H1 (cell line): ENCODE data around the gene KRTCAP2. TPM values are rescaled to one million over a fixed set of nuclear protein-coding genes. Genes with fewer than 3 reads are reported as not detected.

Experiments used
- CTCF ChIA-PET: fragments of 300-600 bp; sonication (Branson Sonifier 250); formaldehyde crosslinking; loops from one replicate; lab custom pipeline; 2021; ENCODE audit not compliant: partially characterized antibody; lab: Charles Lee
- POLR2A ChIA-PET: fragments of 300-600 bp; sonication (Branson Sonifier 250); formaldehyde crosslinking; loops from one replicate; lab custom pipeline; 2021; ENCODE audit warnings: inconsistent platforms; ENCODE audit not compliant: partially characterized antibody; lab: Charles Lee
- DNase-seq, 2 experiments: peaks; one replicate each; pipeline versions ENCODE4 v3.0.0 to v3.0.0-alpha.2; 2010 to 2022; ENCODE audit warnings: low spot score in 2 of 2, low read depth in 1 of 2, mixed read lengths in 1 of 2
- FAIRE-seq: peaks from 2 replicates; lab custom pipeline; 2011; peaks lifted over from hg19 to GRCh38; lab: Jason Lieb, UNC
- H2AFZ ChIP-seq: 2 replicates; pipeline ENCODE4 v1.8.1; 2012; ENCODE audit warnings: low read length, inconsistent platforms
- H2AK5ac ChIP-seq: 2 replicates; pipeline ENCODE4 v1.6.1; 2013; ENCODE audit warnings: low read depth, low read length
- H2BK120ac ChIP-seq: replicated peaks from 2 replicates; pipeline ENCODE3; 2013; ENCODE audit warnings: low read depth, low read length, inconsistent platforms
- H2BK12ac ChIP-seq: 2 replicates; pipeline ENCODE4 v1.6.1; 2013; ENCODE audit warnings: low read depth, low read length
- H2BK15ac ChIP-seq: 2 replicates; pipeline ENCODE4 v1.6.1; 2013; ENCODE audit warnings: low read length
- H2BK20ac ChIP-seq: 2 replicates; pipeline ENCODE4 v1.6.1; 2013; ENCODE audit warnings: low read length
- H2BK5ac ChIP-seq: 2 replicates; pipeline ENCODE4 v1.6.1; 2013; ENCODE audit warnings: low read depth, low read length
- H3K14ac ChIP-seq: 2 replicates; pipeline ENCODE4 v1.6.1; 2013; ENCODE audit warnings: inconsistent platforms; ENCODE audit not compliant: insufficient read length
- H3K18ac ChIP-seq: 2 replicates; pipeline ENCODE4 v1.6.1; 2013; ENCODE audit warnings: low read length; ENCODE audit errors: extremely low read depth
- H3K23ac ChIP-seq: 2 replicates; pipeline ENCODE4 v1.6.1; 2013; ENCODE audit warnings: inconsistent platforms; ENCODE audit not compliant: insufficient read length
- H3K23me2 ChIP-seq: 2 replicates; pipeline ENCODE4 v1.6.1; 2013; ENCODE audit warnings: low read depth, low read length
- H3K27ac ChIP-seq: 2 replicates; pipeline ENCODE4 v1.6.1; 2011; ENCODE audit warnings: low read depth, low read length, inconsistent platforms
- H3K27me3 ChIP-seq, 4 experiments: replicated peaks in 1 of 4; 1 replicate in 1 of 4; 2 replicates in 3 of 4; pipeline versions ENCODE4 v1.6.1 to v1.8.1; 2011 to 2013; ENCODE audit warnings: low read length in 3 of 4, mild to moderate bottlenecking in 3 of 4, inconsistent platforms in 2 of 4, mixed read lengths in 2 of 4, moderate library complexity in 1 of 4; ENCODE audit not compliant: control insufficient read depth in 3 of 4, insufficient read depth in 3 of 4; ENCODE audit errors: extremely low read depth in 1 of 4
- H3K36me3 ChIP-seq, 4 experiments: 2 replicates each; pipeline versions ENCODE4 v1.6.1 to v1.8.1; 2011 to 2013; ENCODE audit warnings: mild to moderate bottlenecking in 4 of 4, low read length in 3 of 4, moderate library complexity in 2 of 4, control low read depth in 1 of 4, inconsistent platforms in 1 of 4; ENCODE audit not compliant: insufficient read depth in 4 of 4, control insufficient read depth in 2 of 4
- H3K4ac ChIP-seq: replicated peaks from 2 replicates; pipeline ENCODE3; 2013; ENCODE audit warnings: low read length, low read depth, mixed read lengths, inconsistent platforms; ENCODE audit not compliant: insufficient read length
- H3K4me1 ChIP-seq, 4 experiments: replicated peaks in 1 of 4; 1 replicate in 1 of 4; 2 replicates in 3 of 4; pipeline versions ENCODE4 v1.6.1 to v1.8.1; 2011 to 2013; ENCODE audit warnings: low read length in 3 of 4, inconsistent platforms in 2 of 4, mixed read lengths in 1 of 4; ENCODE audit not compliant: insufficient read depth in 4 of 4, control insufficient read depth in 3 of 4
- H3K4me2 ChIP-seq, 2 experiments: 2 replicates each; pipeline versions ENCODE4 v1.6.1 to v1.8.1; 2011 to 2013; ENCODE audit warnings: low read depth in 2 of 2, low read length in 2 of 2, control low read depth in 1 of 2, inconsistent platforms in 1 of 2, mild to moderate bottlenecking in 1 of 2; ENCODE audit not compliant: insufficient read depth in 1 of 2
- H3K4me3 ChIP-seq, 4 experiments: fragments of 200-600, 300-600 bp in 1 of 4; sonication (generic), shearing (Covaris generic), sonication (Bioruptor Twin) in 1 of 4; 2 replicates each; pipeline versions ENCODE4 v1.5.1 to v1.8.1; 2011 to 2016; ENCODE audit warnings: low read length in 4 of 4, low read depth in 3 of 4, control low read depth in 2 of 4, inconsistent platforms in 2 of 4, mild to moderate bottlenecking in 2 of 4, mixed read lengths in 1 of 4, moderate library complexity in 1 of 4; ENCODE audit not compliant: insufficient read depth in 2 of 4; ENCODE audit errors: extremely low read depth in 1 of 4
- H3K56ac ChIP-seq: replicated peaks from 2 replicates; pipeline ENCODE3; 2013; ENCODE audit warnings: low read depth, mild to moderate bottlenecking, mixed read lengths, low read length, inconsistent platforms; ENCODE audit not compliant: insufficient read length
- H3K79me1 ChIP-seq: 2 replicates; pipeline ENCODE4 v1.6.1; 2013; ENCODE audit warnings: low read depth, low read length, control low read depth
- H3K79me2 ChIP-seq, 2 experiments: 2 replicates each; pipeline versions ENCODE4 v1.6.1 to v1.8.1; 2012 to 2013; ENCODE audit warnings: low read length in 2 of 2, mild to moderate bottlenecking in 2 of 2, inconsistent platforms in 1 of 2; ENCODE audit not compliant: insufficient read depth in 2 of 2, control insufficient read depth in 1 of 2
- H3K9ac ChIP-seq, 4 experiments: replicated peaks in 1 of 4; 1 replicate in 1 of 4; 2 replicates in 3 of 4; pipeline versions ENCODE4 v1.6.1 to v1.8.1; 2011 to 2013; ENCODE audit warnings: low read depth in 3 of 4, low read length in 3 of 4, control low read depth in 2 of 4, mild to moderate bottlenecking in 2 of 4, moderate library complexity in 2 of 4, inconsistent platforms in 1 of 4; ENCODE audit errors: extremely low read depth in 1 of 4
- H3K9me3 ChIP-seq, 2 experiments: 2 replicates each; pipeline versions ENCODE4 v1.6.1 to v1.8.1; 2012 to 2013; ENCODE audit warnings: mild to moderate bottlenecking in 2 of 2, moderate library complexity in 2 of 2, control low read depth in 1 of 2, inconsistent platforms in 1 of 2, low read depth in 1 of 2, low read length in 1 of 2, mixed read lengths in 1 of 2; ENCODE audit not compliant: insufficient read depth in 2 of 2
- H4K20me1 ChIP-seq, 2 experiments: replicated peaks in 1 of 2; 2 replicates each; pipeline versions ENCODE3 to v1.8.1; 2011 to 2013; ENCODE audit warnings: inconsistent platforms in 2 of 2, low read length in 2 of 2, mild to moderate bottlenecking in 1 of 2; ENCODE audit not compliant: insufficient read depth in 2 of 2, control insufficient read depth in 1 of 2
- H4K5ac ChIP-seq: 2 replicates; pipeline ENCODE4 v1.6.1; 2013; ENCODE audit warnings: low read length, low read depth, mixed read lengths, inconsistent platforms; ENCODE audit not compliant: insufficient read length
- H4K8ac ChIP-seq: 2 replicates; pipeline ENCODE4 v1.8.0; 2013; ENCODE audit warnings: mild to moderate bottlenecking, moderate library complexity, low read length, inconsistent platforms; ENCODE audit not compliant: insufficient read depth; ENCODE audit errors: extremely low read depth
- H4K91ac ChIP-seq: replicated peaks from 2 replicates; pipeline ENCODE3; 2013; ENCODE audit warnings: low read length, mixed read lengths, inconsistent platforms; ENCODE audit not compliant: insufficient read length
- KDM5A ChIP-seq: fragments of 200-600 bp; IDR thresholded peaks from 2 replicates; pipeline ENCODE4 v1.7.1; 2012; ENCODE audit warnings: mild to moderate bottlenecking, low read length, inconsistent platforms, mixed read lengths
- POLR2A ChIP-seq, 2 experiments: IDR thresholded peaks; 1 replicate in 1 of 2; 2 replicates in 1 of 2; pipeline ENCODE4 v1.6.1; 2011; ENCODE audit warnings: low read depth in 2 of 2, low read length in 2 of 2, mild to moderate bottlenecking in 2 of 2; ENCODE audit errors: control extremely low read depth in 1 of 2
- POLR2AphosphoS5 ChIP-seq: IDR thresholded peaks from 2 replicates; pipeline ENCODE4 v1.6.1; 2011; ENCODE audit warnings: low read depth, low read length
- WGBS, 2 experiments: shearing (Covaris generic) in 1 of 2; methylation state at CpG; one replicate each; pipeline versions ENCODE4 v1.1.6 to v1.1.7; 2013 to 2015; ENCODE audit warnings: low lambda C conversion rate in 2 of 2, mixed read lengths in 2 of 2, inconsistent platforms in 1 of 2, low coverage in 1 of 2, missing lambda C conversion rate in 1 of 2; ENCODE audit not compliant: insufficient replicate concordance in 2 of 2, insufficient coverage in 1 of 2, insufficient read length in 1 of 2; ENCODE audit errors: extremely low coverage in 1 of 2, missing lambda C conversion rate in 1 of 2; 5-methylcytosine and 5-hydroxymethylcytosine counted together
- polyA plus RNA-seq, 7 experiments: library from polyadenylated mRNA; depleted of rRNA in 3 of 7; stranded (reverse) in 5 of 7; unstranded in 2 of 7; fragments of >200 nt in 5 of 7; fragments of 200-250 nt in 2 of 7; gene quantifications; 1 replicate in 5 of 7; 2 replicates in 1 of 7; 4 replicates in 1 of 7; pipeline versions ENCODE4 v1.2.1 to v1.2.3, GENCODE V29; 2011 to 2013; ENCODE audit warnings: missing spikeins in 2 of 7, mixed read lengths in 2 of 7
- total RNA-seq: library from RNA; stranded (reverse); fragmentation: NEBNext Ultra II Directional; extraction: Animal tissue kit (Norgen Biotek cat#: 25700); gene quantifications from 2 replicates; pipeline ENCODE4 v1.2.1, GENCODE V29; 2021

Gene KRTCAP2
- total and polyA plus RNA-seq, 2 of the 8 experiments (the other 6 are each of a cell fraction or from before 2014, with no cell fraction given): 146 to 317 TPM

GRCh38 chr1:155205035-155205434 lies 31.9 kb upstream of the KRTCAP2 start:
- TF ChIP-seq POLR2A (IDR thresholded peaks at IDR 0.05; ENCODE audit: control extremely low read depth in 1 of 2, low read depth in 2 of 2, low read length in 2 of 2) (peak in 1 of 2 experiments; percentile 66; a peak in 1 of 3 replicates), POLR2AphosphoS5 (peak; percentile 61), KDM5A (no peak)
- Histone ChIP-seq H3K23ac (no peak overlapping the region), H2BK5ac (no peak overlapping the region), H2AK5ac (no peak overlapping the region), H2BK20ac (no peak overlapping the region), H3K18ac (no peak overlapping the region), H3K4me1 (peaks cover 3 to 19% (median 12%) of the 10 kb centered on the region in 4 experiments), H3K27ac (no peak overlapping the region), H3K9ac (no peak overlapping the region), H2BK15ac (no peak overlapping the region), H3K27me3 (peaks cover 0 to 3% (median 0%) of the 10 kb centered on the region in 4 experiments; a peak in 2 of 7 replicates), H2BK12ac (no peak overlapping the region; the same call in 1 of the 2 replicates), H3K9me3 (no peaks in the 10 kb centered on the region), H3K79me2 (no peaks in the 10 kb centered on the region), H3K4me2 (no peak overlapping the region), H3K4ac (no peak overlapping the region), H4K8ac (no peak overlapping the region; the same call in 1 of the 2 replicates), H4K91ac (no peak overlapping the region), H3K4me3 (no peak overlapping the region), H4K20me1 (peaks cover 12 to 26% of the 10 kb centered on the region in 2 experiments), H3K36me3 (peaks cover 20 to 45% (median 34%) of the 10 kb centered on the region in 4 experiments), H3K56ac (no peak overlapping the region), H3K23me2 (peaks cover 17% of the 10 kb centered on the region), H4K5ac (no peak overlapping the region), H2BK120ac (no peak overlapping the region), H3K79me1 (peaks cover 4% of the 10 kb centered on the region; the same call in 1 of the 2 replicates), H2AFZ (no peak overlapping the region), H3K14ac (no peak overlapping the region)
- WGBS, 2 experiments: 91% methylated on average over 14 of the region's 14 CpGs; no CpG with 5 or more reads in 1 of the 2 experiments
- ChIA-PET POLR2A (interaction anchor here (0.9 to 19.4 kb wide), 7 partner anchors 9 to 120 kb away, joined by 3 to 512 read pairs (median 7); partner anchors contain the start of genes KRTCAP2, SCAMP3 and TRIM46), CTCF (interaction anchor here (0.9 to 5.7 kb wide), 4 partner anchors 9 to 46 kb away, joined by 3 to 62 read pairs (median 20); no protein-coding TSS in a partner anchor)
- FAIRE-seq (no peak), DNase-seq (no peak)
